Measurements from ENCODE around the gene MAPK4.

Gene MAPK4

GRCh38 chr18:50686409-50686808, 126.5 kb downstream of the MAPK4 start:
- H3K9me3 ChIP-seq (ENCODE audit: insufficient read depth, low read length, severe bottlenecking), result no peaks in the 10 kb centered on the region
- DNase-seq, result no peak
- H3K4me3 ChIP-seq (ENCODE audit: low read depth in 1 of 2, low read length in 2 of 2), result no peak overlapping the region
- H3K9ac ChIP-seq (ENCODE audit: low read depth, low read length), result no peak overlapping the region
- H3K27ac ChIP-seq (ENCODE audit: low read length), result no peak overlapping the region
- no peak for TF ChIP-seq EZH2 (IDR thresholded peaks at IDR 0.05; ENCODE audit: borderline replicate concordance, low read depth, low read length, severe bottlenecking)
- no peak for TF ChIP-seq CTCF (IDR thresholded peaks at IDR 0.05; ENCODE audit: borderline replicate concordance, extremely low read depth, low read length, poor library complexity, severe bottlenecking)
- H3K4me1 ChIP-seq (ENCODE audit: insufficient read depth, low read length), result no peaks in the 10 kb centered on the region
- H2AFZ ChIP-seq (ENCODE audit: low read depth, low read length), result no peak overlapping the region
- ATAC-seq (ENCODE audit: insufficient read depth, low read depth), result no peak
- no peak overlapping the region for H3K4me2 ChIP-seq (ENCODE audit: insufficient read depth, low read length)
- no peaks in the 10 kb centered on the region for H3K36me3 ChIP-seq (ENCODE audit: insufficient read depth, low read length)
- H3K27me3 ChIP-seq (ENCODE audit: insufficient read depth, low read length, poor library complexity), result peaks cover 21% of the 10 kb centered on the region
- H3K79me2 ChIP-seq (ENCODE audit: insufficient read depth, low read length), result no peaks in the 10 kb centered on the region
- H4K20me1 ChIP-seq (ENCODE audit: insufficient read depth, low read length), result no peaks in the 10 kb centered on the region

GRCh38 chr18:50687491-50687890, 127.6 kb downstream of the MAPK4 start:
- Histone ChIP-seq H3K27me3 (ENCODE audit: insufficient read depth, low read length, poor library complexity) (peaks cover 22% of the 10 kb centered on the region), H3K4me3 (ENCODE audit: low read depth in 1 of 2, low read length in 2 of 2) (no peak overlapping the region), H3K27ac (ENCODE audit: low read length) (no peak overlapping the region), H3K4me2 (ENCODE audit: insufficient read depth, low read length) (no peak overlapping the region), H4K20me1 (ENCODE audit: insufficient read depth, low read length) (no peaks in the 10 kb centered on the region), H3K9ac (ENCODE audit: low read depth, low read length) (no peak overlapping the region), H3K9me3 (ENCODE audit: insufficient read depth, low read length, severe bottlenecking) (no peaks in the 10 kb centered on the region), H2AFZ (ENCODE audit: low read depth, low read length) (no peak overlapping the region), H3K4me1 (ENCODE audit: insufficient read depth, low read length) (no peaks in the 10 kb centered on the region), H3K79me2 (ENCODE audit: insufficient read depth, low read length) (no peaks in the 10 kb centered on the region), H3K36me3 (ENCODE audit: insufficient read depth, low read length) (no peaks in the 10 kb centered on the region)
- TF ChIP-seq CTCF (IDR thresholded peaks at IDR 0.05; ENCODE audit: borderline replicate concordance, extremely low read depth, low read length, poor library complexity, severe bottlenecking) (no peak), EZH2 (IDR thresholded peaks at IDR 0.05; ENCODE audit: borderline replicate concordance, low read depth, low read length, severe bottlenecking) (no peak)
- no peak for ATAC-seq (ENCODE audit: insufficient read depth, low read depth)
- DNase-seq, result no peak

- DNase-seq (no peak), ATAC-seq (ENCODE audit: insufficient read depth, low read depth) (no peak)
- no peak overlapping the region for H2AFZ ChIP-seq (ENCODE audit: low read depth, low read length)
- H3K4me3 ChIP-seq (ENCODE audit: low read depth in 1 of 2, low read length in 2 of 2), result no peak overlapping the region
- H3K79me2 ChIP-seq (ENCODE audit: insufficient read depth, low read length), result no peaks in the 10 kb centered on the region
- H3K27me3 ChIP-seq (ENCODE audit: insufficient read depth, low read length, poor library complexity), result peaks cover 22% of the 10 kb centered on the region
- no peak overlapping the region for H3K9ac ChIP-seq (ENCODE audit: low read depth, low read length)
- no peaks in the 10 kb centered on the region for H3K36me3 ChIP-seq (ENCODE audit: insufficient read depth, low read length)
- no peaks in the 10 kb centered on the region for H3K9me3 ChIP-seq (ENCODE audit: insufficient read depth, low read length, severe bottlenecking)
- no peak overlapping the region for H3K4me2 ChIP-seq (ENCODE audit: insufficient read depth, low read length)
- no peak overlapping the region for H3K27ac ChIP-seq (ENCODE audit: low read length)
- TF ChIP-seq CTCF (IDR thresholded peaks at IDR 0.05; ENCODE audit: borderline replicate concordance, extremely low read depth, low read length, poor library complexity, severe bottlenecking) (no peak), EZH2 (IDR thresholded peaks at IDR 0.05; ENCODE audit: borderline replicate concordance, low read depth, low read length, severe bottlenecking) (no peak)
- H4K20me1 ChIP-seq (ENCODE audit: insufficient read depth, low read length), result no peaks in the 10 kb centered on the region
- H3K4me1 ChIP-seq (ENCODE audit: insufficient read depth, low read length), result no peaks in the 10 kb centered on the region
Measured at GRCh38 chr18:50689578-50689977, 129.7 kb downstream of the MAPK4 start.

- Histone ChIP-seq H3K9ac (ENCODE audit: low read depth, low read length) (no peak overlapping the region), H3K27ac (ENCODE audit: low read length) (no peak overlapping the region), H3K36me3 (ENCODE audit: insufficient read depth, low read length) (no peaks in the 10 kb centered on the region), H3K79me2 (ENCODE audit: insufficient read depth, low read length) (no peaks in the 10 kb centered on the region), H2AFZ (ENCODE audit: low read depth, low read length) (no peak overlapping the region), H3K4me3 (ENCODE audit: low read depth in 1 of 2, low read length in 2 of 2) (no peak overlapping the region), H4K20me1 (ENCODE audit: insufficient read depth, low read length) (no peaks in the 10 kb centered on the region), H3K9me3 (ENCODE audit: insufficient read depth, low read length, severe bottlenecking) (no peaks in the 10 kb centered on the region), H3K4me1 (ENCODE audit: insufficient read depth, low read length) (no peaks in the 10 kb centered on the region), H3K27me3 (ENCODE audit: insufficient read depth, low read length, poor library complexity) (peaks cover 17% of the 10 kb centered on the region), H3K4me2 (ENCODE audit: insufficient read depth, low read length) (no peak overlapping the region)
- ATAC-seq (ENCODE audit: insufficient read depth, low read depth) (no peak), DNase-seq (no peak)
- TF ChIP-seq EZH2 (IDR thresholded peaks at IDR 0.05; ENCODE audit: borderline replicate concordance, low read depth, low read length, severe bottlenecking) (no peak), CTCF (IDR thresholded peaks at IDR 0.05; ENCODE audit: borderline replicate concordance, extremely low read depth, low read length, poor library complexity, severe bottlenecking) (no peak)
Measured at GRCh38 chr18:50694147-50694546, 134.3 kb downstream of the MAPK4 start.

Data from DND-41 (cell line).